CD4-positive, CD25-positive, alpha-beta regulatory T cell (primary cell): Measurements from ENCODE around the gene GALNT3. TPM values are rescaled to one million over a fixed set of nuclear protein-coding genes. Genes with fewer than 3 reads are reported as not detected.

Experiments used
- ATAC-seq, 2 donors: fragments of 150-1000 bp; cut with Tn5 transposase; one replicate each; pipeline ENCODE4 v1.10.0; 2021; ENCODE audit warnings: low read depth in 2 of 2, moderate number of reproducible peaks in 2 of 2, moderate library complexity in 1 of 2
- DNase-seq, 3 donors: peaks; one replicate each; pipeline versions ENCODE4 v3.0.0 to v3.0.0-alpha.2; 2012 to 2022; ENCODE audit warnings: mixed read lengths in 1 of 3
- H3K27ac ChIP-seq: one replicate; pipeline ENCODE4 v1.7.0; 2013; ENCODE audit warnings: mild to moderate bottlenecking, low read length; ENCODE audit not compliant: insufficient read depth, poor library complexity, severe bottlenecking
- H3K27me3 ChIP-seq: one replicate; pipeline ENCODE4 v1.7.0; 2013; ENCODE audit warnings: low read length; ENCODE audit not compliant: control insufficient read depth, insufficient read depth
- H3K36me3 ChIP-seq: one replicate; pipeline ENCODE4 v1.7.0; 2013; ENCODE audit warnings: mild to moderate bottlenecking, low read length, moderate library complexity; ENCODE audit not compliant: control insufficient read depth, insufficient read depth
- H3K4me1 ChIP-seq: 2 replicates; pipeline ENCODE4 v1.7.0; 2013; ENCODE audit warnings: mild to moderate bottlenecking, low read length; ENCODE audit not compliant: insufficient read depth, control insufficient read depth, poor library complexity, severe bottlenecking
- H3K4me3 ChIP-seq: one replicate; pipeline ENCODE4 v1.7.0; 2013; ENCODE audit warnings: low read depth, mild to moderate bottlenecking, low read length, moderate library complexity
- H3K9me3 ChIP-seq, 2 experiments: 1 replicate in 1 of 2; 2 replicates in 1 of 2; pipeline ENCODE4 v1.7.0; 2013; ENCODE audit warnings: low read length in 2 of 2, mild to moderate bottlenecking in 1 of 2, moderate library complexity in 1 of 2; ENCODE audit not compliant: control insufficient read depth in 2 of 2
- H3K27ac Mint-ChIP-seq, 3 donors: one replicate each; pipeline ENCODE4 v1.8.0; 2020 to 2022; ENCODE audit warnings: mild to moderate bottlenecking in 3 of 3, mixed read lengths in 3 of 3, moderate library complexity in 2 of 3
- H3K27me3 Mint-ChIP-seq: one replicate; pipeline ENCODE4 v1.8.0; 2022; ENCODE audit warnings: mild to moderate bottlenecking, mixed read lengths
- H3K36me3 Mint-ChIP-seq: one replicate; pipeline ENCODE4 v1.8.0; 2020; ENCODE audit warnings: mixed read lengths
- H3K4me1 Mint-ChIP-seq, 4 donors: one replicate each; pipeline ENCODE4 v1.8.0; 2020 to 2022; ENCODE audit warnings: mixed read lengths in 4 of 4, mild to moderate bottlenecking in 1 of 4
- H3K4me3 Mint-ChIP-seq, 4 donors: one replicate each; pipeline ENCODE4 v1.8.0; 2020 to 2022; ENCODE audit warnings: mild to moderate bottlenecking in 4 of 4, mixed read lengths in 4 of 4, moderate library complexity in 3 of 4
- H3K9me3 Mint-ChIP-seq, 7 donors: one replicate each; pipeline ENCODE4 v1.8.0; 2020 to 2022; ENCODE audit warnings: mixed read lengths in 7 of 7, mild to moderate bottlenecking in 3 of 7, moderate library complexity in 2 of 7
- polyA plus RNA-seq, 4 donors: library from polyadenylated mRNA; unstranded; fragments of 300-500 nt; fragmentation: Illumina TruSeq; gene quantifications; one replicate each; pipeline ENCODE4 v1.2.3, GENCODE V29; 2021
- total RNA-seq: library from RNA; stranded (reverse); gene quantifications from one replicate; pipeline ENCODE4 v1.2.3, GENCODE V29; 2022

The GALNT3 gene
- total and polyA plus RNA-seq, 5 donors from 2014 or later, result 1.1 to 18.5 (median 2.3) TPM

DNA sequence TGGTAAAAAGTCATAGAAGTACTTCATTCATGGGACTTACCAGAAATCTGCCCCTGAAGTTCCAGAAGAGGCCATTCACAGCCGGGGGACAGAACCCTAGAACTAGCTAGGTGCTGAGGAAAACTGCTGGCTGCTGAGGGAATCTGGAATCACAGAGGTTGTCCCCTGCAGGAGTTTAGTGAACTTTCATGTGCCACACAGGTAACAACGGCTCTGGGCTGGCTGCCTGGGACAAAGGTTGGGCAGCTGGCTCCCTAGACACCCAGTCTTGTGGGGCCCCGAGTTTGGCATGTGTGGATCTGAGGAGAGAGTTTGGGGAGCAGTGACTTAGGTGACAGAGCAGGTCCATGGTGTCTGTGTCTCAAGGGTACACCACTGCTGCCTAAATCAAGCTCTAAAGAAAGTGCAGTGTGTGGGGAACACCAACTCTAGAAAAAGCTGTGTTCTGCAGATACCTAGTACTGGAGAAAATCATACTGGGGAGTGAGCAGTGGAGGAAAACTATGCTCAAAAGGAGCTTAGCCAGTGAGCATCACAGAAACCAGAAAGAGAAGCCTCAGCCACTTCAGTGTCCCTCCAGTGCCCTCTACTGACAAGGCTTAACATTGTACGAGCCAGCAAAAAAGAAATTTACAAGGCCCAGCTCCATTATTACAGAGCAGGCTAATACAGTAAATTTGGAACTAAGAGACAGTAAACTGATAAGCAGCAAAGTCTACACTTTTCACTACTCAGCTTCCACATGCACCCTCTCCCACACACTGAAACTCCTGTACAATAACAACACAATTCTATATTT is 15.2 kb downstream of the GALNT3 start:
- Histone ChIP-seq H3K27ac (no peak overlapping the region), H3K27me3 (no peaks in the 10 kb centered on the region), H3K9me3 (peaks cover 2 to 8% of the 10 kb centered on the region in 2 experiments), H3K36me3 (no peaks in the 10 kb centered on the region), H3K4me3 (no peak overlapping the region), H3K4me1 (peaks cover 7% of the 10 kb centered on the region)
- peaks cover 0 to 5% (median 0%) of the 10 kb centered on the region in 7 donors for H3K9me3 Mint-ChIP-seq
- ATAC-seq (no peak), DNase-seq (peak in 1 of 3 donors; percentile 34)
- H3K36me3 Mint-ChIP-seq, result peaks cover 3% of the 10 kb centered on the region
- peaks cover 8 to 18% (median 11%) of the 10 kb centered on the region in 4 donors for H3K4me1 Mint-ChIP-seq
- H3K27ac Mint-ChIP-seq, result peak overlapping the region in 1 of 3 donors; percentile 45
- H3K4me3 Mint-ChIP-seq, result peak overlapping the region in 1 of 4 donors; percentile 81
- no peaks in the 10 kb centered on the region for H3K27me3 Mint-ChIP-seq

DNA sequence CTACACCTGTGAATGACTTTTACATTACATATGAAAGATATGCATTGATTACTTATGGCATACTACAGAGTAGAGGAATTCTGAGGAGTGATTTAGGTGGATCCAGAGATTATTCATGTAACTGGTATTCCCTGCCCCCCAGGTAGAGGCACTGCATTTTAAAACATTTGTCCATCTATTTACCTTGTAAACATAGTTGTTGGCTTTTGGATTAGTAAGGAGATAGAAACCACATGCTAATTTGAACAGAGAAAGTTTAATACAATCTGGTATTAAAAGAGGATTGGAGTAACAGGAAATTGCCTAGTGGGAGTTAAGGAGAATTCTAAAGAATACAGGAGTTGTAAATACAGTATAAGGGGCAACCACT is 15.9 kb downstream of the GALNT3 start:
- Histone ChIP-seq H3K27me3 (no peaks in the 10 kb centered on the region), H3K9me3 (peaks cover 2 to 8% of the 10 kb centered on the region in 2 experiments), H3K4me3 (no peak overlapping the region), H3K4me1 (peaks cover 7% of the 10 kb centered on the region), H3K27ac (no peak overlapping the region), H3K36me3 (no peaks in the 10 kb centered on the region)
- DNase-seq, result no peak
- no peak for ATAC-seq
- H3K4me1 Mint-ChIP-seq, result peaks cover 8 to 18% (median 11%) of the 10 kb centered on the region in 4 donors
- H3K27me3 Mint-ChIP-seq, result no peaks in the 10 kb centered on the region
- peak overlapping the region; percentile 5 to 66 (median 21) for H3K27ac Mint-ChIP-seq
- H3K36me3 Mint-ChIP-seq, result peaks cover 3% of the 10 kb centered on the region
- peaks cover 0 to 5% (median 0%) of the 10 kb centered on the region in 7 donors for H3K9me3 Mint-ChIP-seq
- H3K4me3 Mint-ChIP-seq, result peak overlapping the region in 1 of 4 donors; percentile 2

DNA sequence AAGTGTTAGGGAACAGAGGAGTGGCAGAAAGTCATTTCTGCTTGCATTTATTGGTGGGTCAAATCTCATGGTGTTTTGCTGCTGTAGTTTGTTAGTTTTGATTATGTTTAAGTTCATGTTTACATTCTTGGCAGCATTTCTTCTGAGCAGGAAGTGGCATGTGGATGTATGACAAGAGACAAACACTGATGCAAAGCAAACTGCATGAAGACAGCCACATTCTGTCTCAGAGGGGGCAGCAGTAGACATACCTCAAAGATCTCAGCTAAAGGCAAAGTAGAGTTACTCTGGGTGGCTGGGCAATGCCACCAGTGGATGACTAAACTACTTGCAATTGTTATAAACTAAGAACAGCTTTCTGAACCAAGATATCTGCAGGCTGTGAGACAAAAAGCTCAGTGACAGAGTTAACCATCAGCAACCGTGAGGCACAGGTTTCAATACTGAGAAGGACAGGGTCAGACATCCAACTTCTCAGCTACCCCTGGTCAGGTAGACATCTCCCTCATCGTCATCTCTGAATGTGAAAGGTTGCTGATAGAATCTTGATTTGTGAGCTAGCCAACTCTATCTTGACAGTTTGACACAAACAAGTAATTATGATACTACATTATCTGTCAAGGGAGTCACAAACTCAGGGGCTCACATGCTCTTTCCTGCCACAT is 16.4 kb downstream of the GALNT3 start:
- peaks cover 0 to 5% (median 0%) of the 10 kb centered on the region in 7 donors for H3K9me3 Mint-ChIP-seq
- Histone ChIP-seq H3K4me1 (peaks cover 7% of the 10 kb centered on the region), H3K4me3 (peak overlapping the region; percentile 5), H3K27me3 (no peaks in the 10 kb centered on the region), H3K27ac (peak overlapping the region; percentile 55), H3K9me3 (peaks cover 2 to 8% of the 10 kb centered on the region in 2 experiments), H3K36me3 (no peaks in the 10 kb centered on the region)
- H3K27me3 Mint-ChIP-seq, result no peaks in the 10 kb centered on the region
- peaks cover 8 to 18% (median 11%) of the 10 kb centered on the region in 4 donors for H3K4me1 Mint-ChIP-seq
- peak; percentile 61 to 64 for ATAC-seq
- H3K27ac Mint-ChIP-seq, result peak overlapping the region; percentile 21 to 87 (median 66)
- peaks cover 6% of the 10 kb centered on the region for H3K36me3 Mint-ChIP-seq
- DNase-seq, result peak in 2 of 3 donors; percentile 14 to 29
- H3K4me3 Mint-ChIP-seq, result peak overlapping the region in 3 of 4 donors; percentile 2 to 22 (median 7)

DNA sequence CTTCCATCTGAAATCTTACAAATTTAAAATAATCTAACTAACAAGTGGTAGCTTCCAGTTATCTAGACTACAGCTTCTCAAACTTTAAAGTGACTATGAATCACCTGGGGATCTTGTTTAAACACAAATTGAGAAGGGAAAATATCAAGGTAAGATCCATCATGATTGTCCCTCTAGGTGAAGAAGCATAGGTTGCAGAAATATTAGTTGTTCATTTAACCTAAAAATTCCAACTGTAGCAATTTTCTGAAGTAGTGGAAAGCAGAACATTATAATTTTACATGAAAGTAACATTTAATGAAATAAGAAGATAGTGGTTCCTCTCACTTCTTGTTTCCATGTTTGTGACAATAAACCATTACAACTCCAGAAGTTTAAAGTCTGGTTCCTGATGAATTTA is 17.3 kb downstream of the GALNT3 start:
- Mint-ChIP-seq H3K4me3 (no peak overlapping the region), H3K4me1 (peaks cover 8 to 18% (median 11%) of the 10 kb centered on the region in 4 donors), H3K36me3 (peaks cover 8% of the 10 kb centered on the region), H3K27me3 (peaks cover 4% of the 10 kb centered on the region), H3K27ac (no peak overlapping the region), H3K9me3 (peaks cover 0 to 5% (median 0%) of the 10 kb centered on the region in 7 donors)
- peak overlapping the region; percentile 55 for H3K27ac ChIP-seq
- no peaks in the 10 kb centered on the region for H3K27me3 ChIP-seq
- ATAC-seq (no peak), DNase-seq (no peak)
- peaks cover 2 to 8% of the 10 kb centered on the region in 2 experiments for H3K9me3 ChIP-seq
- H3K4me3 ChIP-seq, result no peak overlapping the region
- H3K36me3 ChIP-seq, result no peaks in the 10 kb centered on the region
- H3K4me1 ChIP-seq, result peaks cover 7% of the 10 kb centered on the region

DNA sequence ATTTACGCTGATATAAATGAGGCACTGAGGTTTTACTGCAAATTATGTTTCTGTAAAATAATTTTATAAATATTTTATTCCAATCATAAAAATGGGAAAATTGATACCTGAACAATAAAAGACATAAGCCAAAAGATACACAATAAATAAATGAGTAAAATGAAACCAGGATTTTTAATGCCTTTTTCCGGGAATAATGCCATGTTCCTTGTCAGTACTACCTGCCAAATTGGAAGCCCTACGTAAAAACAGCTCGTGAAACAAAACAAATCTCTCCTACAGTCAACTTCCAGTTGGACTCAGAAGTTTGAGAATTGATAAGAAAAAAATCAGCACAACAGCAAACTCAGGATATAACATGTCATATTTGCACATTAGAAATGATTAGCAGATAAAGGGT is 18.0 kb downstream of the GALNT3 start:
- Mint-ChIP-seq H3K27me3 (peaks cover 4% of the 10 kb centered on the region), H3K4me3 (no peak overlapping the region), H3K36me3 (peaks cover 8% of the 10 kb centered on the region), H3K9me3 (peaks cover 0 to 5% (median 0%) of the 10 kb centered on the region in 7 donors), H3K27ac (no peak overlapping the region), H3K4me1 (peaks cover 8 to 18% (median 11%) of the 10 kb centered on the region in 4 donors)
- H3K27ac ChIP-seq, result no peak overlapping the region
- no peak overlapping the region for H3K4me3 ChIP-seq
- H3K36me3 ChIP-seq, result no peaks in the 10 kb centered on the region
- DNase-seq (no peak), ATAC-seq (no peak)
- peaks cover 2 to 8% of the 10 kb centered on the region in 2 experiments for H3K9me3 ChIP-seq
- H3K4me1 ChIP-seq, result peaks cover 7% of the 10 kb centered on the region
- no peaks in the 10 kb centered on the region for H3K27me3 ChIP-seq

DNA sequence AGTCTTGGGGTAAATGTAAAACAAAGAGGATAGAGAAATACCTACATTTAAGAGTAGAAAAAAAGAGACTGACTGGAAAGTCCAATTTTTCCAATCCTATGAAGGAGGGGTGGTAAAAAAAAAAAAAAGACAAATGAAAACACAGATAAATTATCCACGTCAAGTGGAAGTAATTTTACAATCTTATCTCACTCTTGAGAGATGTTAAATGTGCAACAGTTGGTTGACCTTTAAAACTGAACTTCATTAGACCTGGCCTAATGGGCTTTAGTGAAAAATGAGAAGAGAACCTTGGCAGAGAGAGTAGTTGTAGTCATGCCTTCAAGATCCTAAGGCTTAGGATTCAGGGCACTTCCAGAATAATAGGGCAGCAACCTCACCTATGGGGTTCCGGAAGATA is 20.4 kb downstream of the GALNT3 start:
- Histone ChIP-seq H3K4me3 (no peak overlapping the region), H3K9me3 (peaks cover 0 to 1% of the 10 kb centered on the region in 2 experiments), H3K27me3 (no peaks in the 10 kb centered on the region), H3K36me3 (no peaks in the 10 kb centered on the region), H3K4me1 (peaks cover 7% of the 10 kb centered on the region), H3K27ac (no peak overlapping the region)
- DNase-seq, result no peak
- Mint-ChIP-seq H3K27ac (no peak overlapping the region), H3K36me3 (peaks cover 10% of the 10 kb centered on the region), H3K4me3 (no peak overlapping the region), H3K27me3 (peaks cover 4% of the 10 kb centered on the region), H3K4me1 (peaks cover 8 to 18% (median 11%) of the 10 kb centered on the region in 4 donors), H3K9me3 (peaks cover 0 to 1% (median 0%) of the 10 kb centered on the region in 7 donors)
- no peak for ATAC-seq

DNA sequence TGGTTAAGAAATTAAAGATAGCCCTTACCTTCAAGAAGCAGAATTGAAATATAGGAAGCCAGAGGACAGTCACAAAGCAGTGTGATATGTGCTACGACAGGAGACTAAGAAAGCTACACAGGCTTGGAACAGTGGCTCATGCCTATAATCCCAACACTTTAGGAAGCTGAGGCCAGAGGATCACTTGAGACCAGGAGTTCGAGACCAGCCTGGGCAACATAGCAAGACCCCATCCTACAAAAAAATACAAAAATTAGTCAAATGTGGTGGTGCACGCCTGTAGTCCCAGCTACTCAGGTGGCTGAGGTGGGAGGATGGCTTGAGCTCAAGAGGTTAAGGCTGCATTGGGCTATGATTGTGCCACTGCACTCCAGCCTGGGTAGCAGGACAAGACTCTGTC is 21.9 kb downstream of the GALNT3 start:
- ATAC-seq, result no peak
- Histone ChIP-seq H3K36me3 (no peaks in the 10 kb centered on the region), H3K4me3 (no peak overlapping the region), H3K4me1 (no peaks in the 10 kb centered on the region), H3K27ac (no peak overlapping the region), H3K9me3 (no peaks in the 10 kb centered on the region), H3K27me3 (no peaks in the 10 kb centered on the region)
- peaks cover 4% of the 10 kb centered on the region for H3K27me3 Mint-ChIP-seq
- no peak for DNase-seq
- peaks cover 0 to 1% (median 0%) of the 10 kb centered on the region in 7 donors for H3K9me3 Mint-ChIP-seq
- H3K27ac Mint-ChIP-seq, result no peak overlapping the region
- no peak overlapping the region for H3K4me3 Mint-ChIP-seq
- H3K36me3 Mint-ChIP-seq, result peaks cover 10% of the 10 kb centered on the region
- H3K4me1 Mint-ChIP-seq, result peaks cover under 1 to 14% (median 1%) of the 10 kb centered on the region in 4 donors
